CD4-positive, alpha-beta T cell treated with Interleukin-15 for 1 hour (primary cell): ENCODE measurements around the gene NUP98.
"Not testable (repeated sequence)": the region's sequence is repeated elsewhere in the genome, so short reads cannot be mapped to it uniquely, and the experiment has no call there.

ENCODE experiments used
- DNase-seq: peaks from one replicate; pipeline ENCODE4 v3.0.0-alpha.2; 2020

NUP98 gene

GRCh38 chr11:3796801-3797328, 489 bp downstream of the NUP98 start:
- DNase-seq, result no peak

- DNase-seq, result no peak
Measured at GRCh38 chr11:3796346-3796745, 1.0 kb downstream of the NUP98 start.

DNA sequence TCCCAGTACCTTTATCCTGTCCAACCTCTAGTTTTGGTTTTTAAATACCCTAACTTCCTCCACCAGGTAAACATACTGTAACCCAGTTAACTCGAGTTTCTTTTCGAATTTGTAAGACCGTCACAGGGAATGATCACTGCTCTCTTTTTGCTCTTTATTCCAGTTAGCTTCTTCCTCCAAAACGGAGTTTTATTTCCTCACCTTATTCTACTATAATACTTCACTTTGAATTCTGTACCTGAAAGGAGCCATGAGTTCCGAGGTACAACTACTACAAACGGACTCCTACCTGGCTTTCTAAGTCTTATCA, 1.4 kb downstream of the NUP98 start:
- no peak for DNase-seq

DNA sequence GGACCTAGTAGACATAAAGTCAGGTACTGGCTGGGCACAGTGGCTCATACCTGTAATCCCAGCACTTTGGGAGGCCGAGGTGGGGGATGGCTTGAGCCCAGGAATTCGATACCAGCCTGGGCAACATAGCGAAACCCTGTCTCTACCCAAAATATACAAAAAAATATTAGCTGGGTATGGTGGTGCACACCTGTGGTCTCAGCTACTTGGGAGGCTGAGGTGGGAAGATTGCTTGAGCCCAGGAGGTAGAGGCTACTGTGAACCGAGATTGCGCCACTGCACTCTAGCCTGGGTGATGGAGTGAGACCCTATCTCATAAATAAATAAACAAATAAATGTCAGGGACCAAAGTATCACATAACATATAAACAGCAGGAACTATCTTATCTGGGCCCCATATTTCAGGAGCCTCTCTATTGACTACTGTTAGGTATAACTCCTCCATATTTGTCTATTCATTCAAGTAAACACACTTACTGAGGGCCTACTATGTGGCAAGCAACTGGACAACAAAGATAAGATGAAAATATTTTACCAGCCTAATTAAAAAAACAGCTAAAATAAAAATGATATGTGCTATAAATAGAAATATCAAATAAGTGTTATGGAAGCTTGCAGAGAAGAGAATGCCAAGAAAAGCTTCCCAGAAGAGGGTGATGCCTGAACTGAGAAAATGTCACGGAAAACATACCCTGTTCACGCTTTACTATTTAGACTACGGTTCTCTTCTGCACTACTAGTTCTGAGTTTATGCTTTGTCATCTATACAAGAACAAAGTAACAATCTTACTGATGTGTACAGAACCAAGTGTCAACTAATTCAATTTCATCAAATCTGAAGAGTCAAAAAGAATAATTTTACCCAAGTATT, 2.0 kb downstream of the NUP98 start:
- no peak for DNase-seq

- not testable (repeated sequence) for DNase-seq
Measured at GRCh38 chr11:3794387-3794786, 3.0 kb downstream of the NUP98 start.

- no peak for DNase-seq
Measured at GRCh38 chr11:3786781-3787428, 10.4 kb downstream of the NUP98 start.

DNA sequence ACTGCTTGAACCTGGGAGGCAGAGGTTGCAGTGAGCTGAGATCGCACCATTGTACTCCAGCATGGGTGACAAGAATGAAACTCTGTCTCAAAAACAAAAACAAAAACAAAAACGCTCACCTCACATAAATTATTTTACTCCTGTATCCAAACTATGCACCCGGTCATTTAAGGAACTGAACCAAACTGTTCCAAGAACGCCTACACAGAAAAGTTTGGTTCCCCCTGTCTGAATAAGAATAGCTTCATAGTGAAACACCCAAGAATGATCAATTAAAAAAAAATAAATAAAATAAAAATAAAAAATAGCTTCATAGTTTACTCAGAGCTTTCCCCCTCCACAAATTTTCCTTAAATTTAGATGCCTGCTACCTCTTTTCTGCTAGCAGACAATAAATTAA, 13.7 kb downstream of the NUP98 start:
- no peak for DNase-seq

DNA sequence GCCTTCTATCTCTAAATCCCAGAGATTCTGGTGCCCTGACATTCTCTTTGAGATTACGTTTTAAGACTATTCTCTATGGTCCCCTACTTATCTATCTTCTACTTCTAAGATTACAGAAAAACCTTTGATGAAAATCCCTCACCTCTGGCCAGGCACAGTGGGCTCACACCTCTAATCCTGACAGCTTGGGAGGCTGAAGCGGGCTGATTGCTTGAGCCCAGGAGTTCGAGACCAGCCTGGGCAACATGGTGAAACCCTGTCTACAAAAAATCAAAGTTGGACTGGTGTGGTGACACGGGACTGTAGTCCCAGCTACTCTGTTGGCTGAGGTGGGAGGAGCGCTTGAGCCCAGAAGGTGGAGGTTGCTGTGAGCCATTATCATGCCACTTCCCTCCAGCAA, 14.4 kb downstream of the NUP98 start:
- no peak for DNase-seq

DNA sequence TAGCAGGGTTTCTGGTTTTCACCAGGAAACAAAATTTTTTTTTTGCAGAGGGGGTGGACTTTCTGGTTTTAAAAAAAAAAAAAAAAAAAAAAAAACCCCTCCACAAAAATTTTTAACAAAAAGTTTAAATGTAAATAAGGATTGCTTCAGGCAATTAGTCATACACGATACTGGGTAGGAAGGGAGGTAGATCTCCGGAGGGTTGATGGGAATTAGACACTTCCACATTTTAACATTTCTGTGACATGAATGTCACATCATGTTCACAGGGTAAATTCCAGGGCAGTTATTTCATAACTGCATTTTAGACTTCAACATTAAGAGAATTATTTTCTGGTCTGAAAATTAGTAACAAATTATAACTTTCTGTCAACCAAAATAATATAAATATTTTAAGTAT, 15.9 kb downstream of the NUP98 start:
- no peak for DNase-seq

GRCh38 chr11:3775736-3776406, 21.5 kb downstream of the NUP98 start:
- DNase-seq, result no peak

DNA sequence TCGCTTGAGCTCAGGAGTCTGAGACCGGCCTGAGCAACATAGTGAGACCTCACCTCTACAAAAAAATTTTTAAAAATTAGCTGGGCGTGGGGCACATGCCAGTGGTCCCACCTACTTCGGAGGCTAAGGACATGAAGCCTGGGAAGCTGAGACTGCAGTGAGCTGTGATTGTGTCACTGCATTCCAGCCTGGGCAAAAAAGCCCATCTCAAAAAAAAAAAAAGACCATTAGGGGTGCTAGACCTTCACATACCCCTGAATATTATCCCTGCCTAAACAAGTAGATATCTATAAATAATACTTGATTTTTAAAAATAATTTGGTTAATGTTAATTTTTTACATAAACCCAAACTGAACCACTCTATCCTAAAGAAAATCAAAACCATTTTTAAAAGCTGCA, 24.2 kb downstream of the NUP98 start:
- no peak for DNase-seq

DNA sequence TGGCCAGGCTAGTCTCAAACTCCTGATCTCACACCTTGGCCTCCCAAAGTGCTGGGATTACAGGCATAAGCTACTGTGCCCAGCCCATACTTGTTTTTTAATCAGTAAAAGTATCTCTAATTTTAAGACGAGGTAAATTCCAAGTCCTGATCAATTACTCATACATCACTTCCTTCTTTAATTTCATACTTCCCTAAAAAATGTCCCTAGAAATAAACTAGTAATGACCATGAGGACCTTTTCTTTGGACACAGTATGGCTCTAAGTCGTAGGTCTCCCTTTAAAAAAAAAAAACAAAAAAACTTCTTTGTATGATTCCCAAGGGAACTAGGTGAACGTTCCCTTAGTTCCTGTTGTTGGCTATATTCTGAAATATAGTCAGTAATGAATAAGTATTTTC, 29.8 kb downstream of the NUP98 start:
- DNase-seq, result no peak

DNA sequence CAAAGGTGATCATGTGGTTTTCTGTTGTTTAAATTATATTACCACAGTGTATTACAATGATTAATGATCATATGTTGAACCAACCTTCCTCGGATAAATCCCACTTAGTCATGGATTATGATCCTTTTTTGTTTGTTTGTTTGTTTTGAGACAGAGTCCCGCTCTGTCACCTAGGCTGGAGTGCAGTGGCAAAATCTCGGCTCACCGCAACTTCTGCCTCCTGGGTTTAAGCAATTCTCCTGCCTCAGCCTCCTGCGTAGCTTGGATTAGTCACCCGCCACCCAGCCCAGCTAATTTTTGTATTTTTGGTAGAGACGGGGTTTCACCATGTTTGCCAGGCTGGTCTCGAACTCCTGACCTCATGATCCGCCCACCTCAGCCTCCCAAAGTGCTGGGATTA, 30.5 kb downstream of the NUP98 start:
- not testable (repeated sequence) for DNase-seq

DNA sequence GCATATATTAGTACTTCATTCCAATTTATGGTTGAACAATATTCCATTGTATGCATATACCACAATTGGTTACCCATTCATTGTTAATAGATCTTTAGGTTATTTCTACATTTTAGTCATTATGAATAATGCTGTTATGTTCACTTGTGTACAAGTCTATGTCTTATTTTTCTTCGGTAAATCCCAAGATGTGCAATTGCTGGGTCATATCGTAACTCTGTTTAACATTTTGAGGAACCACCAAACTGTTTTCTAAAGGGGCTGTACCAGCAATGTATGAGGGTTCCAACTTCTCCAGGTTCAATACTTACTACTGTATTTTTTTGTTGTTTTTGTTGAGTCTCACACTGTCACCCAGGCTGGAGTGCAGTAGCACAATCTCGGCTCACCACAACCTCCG, 33.1 kb downstream of the NUP98 start:
- DNase-seq, result no peak

DNA sequence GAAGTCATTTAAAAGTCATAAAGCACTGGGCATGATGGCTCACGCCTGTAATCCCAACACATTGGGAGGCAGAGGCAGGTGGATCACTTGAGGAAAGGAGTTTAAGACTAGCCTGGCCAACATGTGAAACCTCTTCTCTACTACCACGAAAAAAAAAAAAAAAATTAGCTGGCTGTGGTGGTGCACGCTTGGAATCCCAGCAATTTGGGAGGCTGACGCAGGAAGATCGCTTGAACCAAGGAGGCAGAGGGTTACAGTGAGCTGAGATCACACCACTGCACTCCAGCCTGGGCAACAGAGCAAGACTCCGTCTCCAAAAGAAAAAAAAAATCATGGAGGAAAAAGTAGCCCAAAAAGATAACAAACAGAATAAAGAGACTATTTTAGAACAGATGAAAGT, 42.2 kb downstream of the NUP98 start:
- DNase-seq, result no peak

GRCh38 chr11:3753110-3753509, 44.2 kb downstream of the NUP98 start:
- no peak for DNase-seq

GRCh38 chr11:3747704-3748103, 49.6 kb downstream of the NUP98 start:
- no peak for DNase-seq

GRCh38 chr11:3745161-3745560, 52.2 kb downstream of the NUP98 start:
- no peak for DNase-seq

GRCh38 chr11:3738723-3739122, 58.6 kb downstream of the NUP98 start:
- no peak for DNase-seq

DNA sequence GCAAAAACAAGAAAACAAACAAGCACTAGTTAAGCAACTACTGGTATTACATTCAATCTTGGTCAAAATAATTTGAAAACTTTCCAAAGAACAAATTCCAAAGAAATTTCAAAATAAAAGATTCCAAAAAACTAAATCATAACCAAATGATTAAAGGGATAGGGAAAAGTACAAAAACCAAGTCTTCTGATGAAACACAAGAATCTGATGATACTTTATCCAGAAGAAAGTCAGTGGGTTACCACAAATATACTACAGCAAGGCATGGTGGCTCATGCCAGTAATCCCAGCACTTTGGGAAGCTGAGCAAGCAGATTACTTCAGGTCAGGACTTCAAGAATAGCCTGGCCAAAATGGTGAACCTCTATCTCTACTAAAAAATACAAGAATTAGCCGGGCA, 59.1 kb downstream of the NUP98 start:
- DNase-seq, result no peak

- no peak for DNase-seq
Measured at GRCh38 chr11:3737386-3737933, 59.9 kb downstream of the NUP98 start.

- no peak for DNase-seq
Measured at GRCh38 chr11:3736816-3737215, 60.5 kb downstream of the NUP98 start.

DNA sequence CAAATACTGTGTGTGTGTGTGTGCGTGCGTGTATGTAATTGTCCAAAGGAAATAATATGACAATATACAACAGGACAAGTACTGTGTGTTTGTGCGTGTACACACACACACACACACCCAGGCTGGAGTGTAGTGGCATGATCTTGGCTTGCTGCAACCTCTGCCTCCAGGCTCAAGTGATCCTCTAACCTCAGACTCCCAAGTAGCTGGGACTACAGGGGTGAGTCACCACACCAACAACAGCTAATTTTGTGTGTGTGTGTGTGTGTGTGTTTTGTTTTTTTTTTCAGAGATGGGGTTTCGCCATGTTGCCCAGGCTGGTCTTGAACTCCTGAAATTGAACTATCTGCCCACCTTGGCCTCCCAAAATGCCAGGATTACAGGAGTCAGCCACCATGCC, 61.5 kb downstream of the NUP98 start:
- no peak for DNase-seq
